ENCODE results near the gene LRRC75B.

The LRRC75B gene

DNA sequence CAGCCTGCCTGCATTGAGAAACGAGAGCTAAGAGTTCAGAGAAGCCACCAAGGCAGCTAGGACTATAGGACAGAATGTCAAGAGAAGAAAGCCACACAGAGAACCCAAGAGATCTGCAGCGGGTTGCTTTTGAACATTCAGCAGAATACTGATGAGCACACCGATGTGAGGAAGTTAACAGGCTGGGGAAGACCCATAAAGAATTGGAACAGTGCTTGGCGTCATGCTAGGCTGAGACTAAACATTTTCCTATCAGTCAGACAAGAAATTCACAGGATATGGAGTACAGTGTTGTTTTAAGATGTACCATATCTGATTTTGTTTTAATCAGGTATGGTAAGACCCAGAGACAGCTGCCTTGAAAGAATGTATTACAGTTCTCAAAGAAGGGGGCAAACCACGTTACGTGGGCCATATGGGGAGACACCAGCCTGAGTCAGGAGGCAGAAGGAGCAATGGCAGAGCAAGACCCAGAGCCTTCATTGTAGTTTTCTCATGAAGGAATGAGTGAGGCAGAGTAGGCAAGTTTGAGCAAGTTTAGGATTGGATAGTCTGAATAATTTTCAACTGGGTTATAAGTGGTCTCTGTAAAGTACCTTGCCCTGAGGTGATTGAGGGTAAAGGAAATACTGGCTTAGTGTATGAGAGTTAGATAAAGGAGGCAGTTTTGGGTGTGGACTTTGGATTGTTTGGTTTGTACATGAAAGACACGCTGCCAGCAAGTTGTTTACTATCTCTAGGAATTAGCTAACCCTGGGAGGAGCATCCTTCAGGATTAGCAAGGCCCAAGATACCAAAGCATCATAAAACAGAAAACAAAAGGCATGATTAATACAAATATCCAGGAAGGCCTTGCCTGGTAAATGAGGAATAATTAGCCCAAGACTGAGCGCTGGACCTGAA is 14.3 kb downstream of the LRRC75B start (continued):
- TF ChIP-seq HOXD13 (CRISPR knock-in tag; IDR thresholded peaks at IDR 0.05; ENCODE audit: borderline replicate concordance) (no peak), ZNF19 (tag by site-specific recombination; IDR thresholded peaks at IDR 0.05; ENCODE audit: low read depth) (no peak), SP7 (tag by site-specific recombination; IDR thresholded peaks at IDR 0.05) (peak; percentile 73), ZNF221 (tag by site-specific recombination; IDR thresholded peaks at IDR 0.05; ENCODE audit: borderline replicate concordance) (no peak), ZNF223 (tag by site-specific recombination; IDR thresholded peaks at IDR 0.05) (no peak), PRDM6 (tag by site-specific recombination; IDR thresholded peaks at IDR 0.05) (peak; percentile 96; the same call in 1 of the 2 replicates), ZNF248 (tag by site-specific recombination; IDR thresholded peaks at IDR 0.05) (no peak), GLIS1 (tag by site-specific recombination; IDR thresholded peaks at IDR 0.05) (0 out of 2 replicates have a peak, but pooled peaks have one; percentile 19), ZNF585B (tag by site-specific recombination; IDR thresholded peaks at IDR 0.05) (no peak), ZNF521 (tag by site-specific recombination; IDR thresholded peaks at IDR 0.05) (no peak), WT1 (tag by site-specific recombination; IDR thresholded peaks at IDR 0.05) (peak; percentile 89), ZNF596 (tag by site-specific recombination; IDR thresholded peaks at IDR 0.05) (no peak), IKZF3 (tag by site-specific recombination; IDR thresholded peaks at IDR 0.05) (0 out of 2 replicates have a peak, but pooled peaks have one; percentile 47), ZNF544 (tag by site-specific recombination; IDR thresholded peaks at IDR 0.05) (no peak), ZNF121 (tag by site-specific recombination; IDR thresholded peaks at IDR 0.05) (0 out of 2 replicates have a peak, but pooled peaks have one; percentile 43), PATZ1 (tag by site-specific recombination; IDR thresholded peaks at IDR 0.05) (0 out of 2 replicates have a peak, but pooled peaks have one; percentile 11)

GRCh38 chr22:24576778-24577177 is 16.1 kb downstream of the LRRC75B start:
- Histone ChIP-seq H3K4me3 (ENCODE audit: low read depth, low read length) (no peak overlapping the region), H3K9me3 (ENCODE audit: control insufficient read depth, insufficient read depth, low read depth, low read length) (no peaks in the 10 kb centered on the region), H3K4me1 (ENCODE audit: control insufficient read depth, insufficient read depth, low read length) (0 out of 2 replicates have a peak, but pooled peaks cover 3% of the 10 kb centered on the region), H3K36me3 (ENCODE audit: control insufficient read depth in 2 of 2, insufficient read depth in 1 of 2, low read length in 2 of 2) (peaks cover 38 to 42% of the 10 kb centered on the region in 2 experiments), H3K27ac (ENCODE audit: extremely low read depth, low read depth, low read length) (no peak overlapping the region; the same call in 1 of the 2 replicates)
- TF ChIP-seq ZNF184 (tag by site-specific recombination; IDR thresholded peaks at IDR 0.05) (no peak), ZNF416 (tag by site-specific recombination; IDR thresholded peaks at IDR 0.05) (no peak), ZNF133 (tag by site-specific recombination; IDR thresholded peaks at IDR 0.05) (no peak), ZSCAN30 (tag by site-specific recombination; IDR thresholded peaks at IDR 0.05) (no peak), ZNF626 (tag by site-specific recombination; IDR thresholded peaks at IDR 0.05) (no peak), ZNF169 (tag by site-specific recombination; IDR thresholded peaks at IDR 0.05) (no peak), ZNF654 (tag by site-specific recombination; IDR thresholded peaks at IDR 0.05; ENCODE audit: low read depth) (no peak), TRIM28 (IDR thresholded peaks at IDR 0.05; ENCODE audit: borderline replicate concordance, low read length) (no peak), ZNF558 (tag by site-specific recombination; IDR thresholded peaks at IDR 0.05) (no peak), IKZF3 (tag by site-specific recombination; IDR thresholded peaks at IDR 0.05) (no peak), ZNF292 (tag by site-specific recombination; IDR thresholded peaks at IDR 0.05; ENCODE audit: borderline replicate concordance, low read depth) (no peak), ZNF792 (tag by site-specific recombination; IDR thresholded peaks at IDR 0.05) (no peak)
- ChIA-PET CTCF (no interaction called here), POLR2A (no interaction called here)

Data from HEK293 (cell line).